GM03348 (cell line): ENCODE data around the gene ETHE1.
"Not testable (repeated sequence)": the region's sequence is repeated elsewhere in the genome, so short reads cannot be mapped to it uniquely, and the experiment has no call there.

Experiments used
- DNase-seq: peaks from one replicate; pipeline ENCODE4 v3.0.0; 2012; ENCODE audit warnings: low spot score

Gene ETHE1

GRCh38 chr19:43523696-43524095 is 3.3 kb downstream of the ETHE1 start:
- not testable (repeated sequence) for DNase-seq

GRCh38 chr19:43522929-43523328 is 4.1 kb downstream of the ETHE1 start:
- no peak for DNase-seq

- peak; percentile 85 for DNase-seq
Measured at GRCh38 chr19:43519436-43520088, 7.4 kb downstream of the ETHE1 start.

GRCh38 chr19:43518051-43518450 is 8.9 kb downstream of the ETHE1 start:
- no peak for DNase-seq

- DNase-seq = not testable (repeated sequence)
Measured at GRCh38 chr19:43512399-43512798, 14.6 kb downstream of the ETHE1 start.

- DNase-seq = no peak
Measured at GRCh38 chr19:43511324-43511723, 15.7 kb downstream of the ETHE1 start.

GRCh38 chr19:43510713-43511112 is 16.3 kb downstream of the ETHE1 start:
- no peak for DNase-seq

GRCh38 chr19:43507880-43508279 is 19.1 kb downstream of the ETHE1 start:
- no peak for DNase-seq

GRCh38 chr19:43506629-43507028 is 20.4 kb downstream of the ETHE1 start:
- DNase-seq = no peak

GRCh38 chr19:43505941-43506340 is 21.1 kb downstream of the ETHE1 start:
- DNase-seq = no peak

GRCh38 chr19:43505186-43505456 is 21.9 kb downstream of the ETHE1 start:
- DNase-seq = no peak

- DNase-seq = no peak
Measured at GRCh38 chr19:43504426-43505185, 22.4 kb downstream of the ETHE1 start, which contains the start of gene PHLDB3. Gene PHLDB3 (minus strand): TSS chr19:43504746. CDS start chr19:43504118, 628 bp downstream.

GRCh38 chr19:43503501-43504425 is 23.2 kb downstream of the ETHE1 start:
- DNase-seq = peak; percentile 99

GRCh38 chr19:43502419-43502976 is 24.5 kb downstream of the ETHE1 start:
- no peak for DNase-seq

- DNase-seq = no peak
Measured at GRCh38 chr19:43501661-43502418, 25.2 kb downstream of the ETHE1 start.

GRCh38 chr19:43499042-43499441 is 28.0 kb downstream of the ETHE1 start:
- no peak for DNase-seq

GRCh38 chr19:43498233-43498842 is 28.7 kb downstream of the ETHE1 start:
- DNase-seq = no peak

- DNase-seq = no peak
Measured at GRCh38 chr19:43496960-43497359, 30.0 kb downstream of the ETHE1 start.

GRCh38 chr19:43495082-43495481 is 31.9 kb downstream of the ETHE1 start:
- DNase-seq = no peak

GRCh38 chr19:43490759-43491158 is 36.2 kb downstream of the ETHE1 start:
- DNase-seq = no peak

- DNase-seq = no peak
Measured at GRCh38 chr19:43489979-43490599, 36.9 kb downstream of the ETHE1 start.
